IMR-90 (cell line): ENCODE measurements around the gene CCDC7. TPM values are rescaled to one million over a fixed set of nuclear protein-coding genes. Genes with fewer than 3 reads are reported as not detected.
A peak's percentile ranks its signal among the peaks of the same experiment; 100 is the strongest.

Experiments
- ATAC-seq: fragments of 200-7000 bp; cut with Tn5 transposase; 2 replicates; pipeline ENCODE4 v1.9.1; 2020; ENCODE audit warnings: low read depth, mild to moderate bottlenecking, moderate library complexity
- BruUV-seq: library from RNA; stranded (reverse); fragments of 400-500 nt; replicated peaks from 2 replicates; lab custom pipeline; 2021; lab: Mats Ljungman, UMichigan
- CTCF ChIA-PET: fragments of 300-600 bp; formaldehyde crosslinking; extraction: SDS; loops from one replicate; lab custom pipeline; 2021; ENCODE audit warnings: antibody characterized with exemption; lab: Yijun Ruan, JAX
- POLR2A ChIA-PET: fragments of 300-600 bp; sonication (Branson Sonifier 250); formaldehyde crosslinking; loops from one replicate; lab custom pipeline; 2022; ENCODE audit warnings: antibody characterized with exemption; ENCODE audit not compliant: unreplicated experiment; lab: Charles Lee
- DNase-seq: peaks from one replicate; pipeline ENCODE4 v3.0.0; 2013
- H2AFZ ChIP-seq: replicated peaks from 2 replicates; pipeline ENCODE3; 2013; ENCODE audit warnings: low read length, mild to moderate bottlenecking; ENCODE audit not compliant: poor library complexity
- H2AK5ac ChIP-seq: 2 replicates; pipeline ENCODE4 v1.6.1; 2013; ENCODE audit warnings: low read depth, low read length, inconsistent platforms
- H2AK9ac ChIP-seq: replicated peaks from 2 replicates; pipeline ENCODE3; 2013; ENCODE audit warnings: mild to moderate bottlenecking, low read depth, low read length, moderate library complexity; ENCODE audit not compliant: poor library complexity
- H2BK120ac ChIP-seq: 2 replicates; pipeline ENCODE4 v1.6.1; 2013; ENCODE audit warnings: low read depth, low read length, inconsistent platforms
- H2BK15ac ChIP-seq: 3 replicates; pipeline ENCODE4 v1.6.1; 2013; ENCODE audit warnings: low read depth, low read length, inconsistent platforms
- H2BK20ac ChIP-seq: 2 replicates; pipeline ENCODE4 v1.6.1; 2013; ENCODE audit warnings: low read depth, mild to moderate bottlenecking, inconsistent platforms, low read length, moderate library complexity
- H2BK5ac ChIP-seq: 2 replicates; pipeline ENCODE4 v1.6.1; 2013; ENCODE audit warnings: mild to moderate bottlenecking, low read depth, low read length, inconsistent platforms; ENCODE audit not compliant: poor library complexity, severe bottlenecking
- H3K14ac ChIP-seq: replicated peaks from 2 replicates; pipeline ENCODE4 v1.6.1; 2013; ENCODE audit warnings: low read depth, low read length, inconsistent platforms
- H3K18ac ChIP-seq: 2 replicates; pipeline ENCODE4 v1.6.1; 2013; ENCODE audit warnings: low read depth, low read length, control low read depth
- H3K23ac ChIP-seq: 2 replicates; pipeline ENCODE4 v1.6.1; 2013; ENCODE audit warnings: low read depth, low read length, inconsistent platforms
- H3K27ac ChIP-seq: 2 replicates; pipeline ENCODE4 v1.5.1; 2013; ENCODE audit warnings: mild to moderate bottlenecking, control low read depth, low read length; ENCODE audit not compliant: insufficient read depth
- H3K27me3 ChIP-seq: 2 replicates; pipeline ENCODE4 v1.6.1; 2013; ENCODE audit warnings: low read length; ENCODE audit not compliant: control insufficient read depth, insufficient read depth
- H3K36me3 ChIP-seq: 2 replicates; pipeline ENCODE4 v1.6.1; 2013; ENCODE audit warnings: low read length, mixed read lengths; ENCODE audit not compliant: control insufficient read depth, insufficient read depth
- H3K4ac ChIP-seq: 2 replicates; pipeline ENCODE4 v1.6.1; 2013; ENCODE audit warnings: low read depth, low read length, inconsistent platforms
- H3K4me1 ChIP-seq: 2 replicates; pipeline ENCODE4 v1.6.1; 2013; ENCODE audit warnings: low read length, mixed read lengths; ENCODE audit not compliant: control insufficient read depth, insufficient read depth
- H3K4me2 ChIP-seq: 2 replicates; pipeline ENCODE4 v1.6.1; 2013; ENCODE audit warnings: low read depth, mild to moderate bottlenecking, control low read depth, low read length, moderate library complexity
- H3K4me3 ChIP-seq: 2 replicates; pipeline ENCODE4 v1.5.1; 2013; ENCODE audit warnings: low read depth, mild to moderate bottlenecking, control low read depth, low read length, moderate library complexity; ENCODE audit not compliant: insufficient read depth
- H3K56ac ChIP-seq: 2 replicates; pipeline ENCODE4 v1.6.1; 2013; ENCODE audit warnings: low read length, inconsistent platforms; ENCODE audit not compliant: insufficient read depth; ENCODE audit errors: extremely low read depth
- H3K79me1 ChIP-seq, 2 experiments: 2 replicates each; pipeline ENCODE4 v1.6.1; 2013; ENCODE audit warnings: low read length in 2 of 2, inconsistent platforms in 1 of 2, low read depth in 1 of 2
- H3K9ac ChIP-seq: 2 replicates; pipeline ENCODE4 v1.6.1; 2013; ENCODE audit warnings: low read depth, low read length, control low read depth
- H3K9me1 ChIP-seq: 2 replicates; pipeline ENCODE4 v1.6.1; 2013; ENCODE audit warnings: low read length, inconsistent platforms; ENCODE audit not compliant: insufficient read depth
- H3K9me3 ChIP-seq: 2 replicates; pipeline ENCODE4 v1.6.1; 2013; ENCODE audit warnings: low read length; ENCODE audit not compliant: control insufficient read depth, insufficient read depth
- H4K20me1 ChIP-seq: 2 replicates; pipeline ENCODE4 v1.6.1; 2013; ENCODE audit warnings: low read length, inconsistent platforms; ENCODE audit not compliant: insufficient read depth
- H4K5ac ChIP-seq: 2 replicates; pipeline ENCODE4 v1.6.1; 2013; ENCODE audit warnings: mild to moderate bottlenecking, low read depth, low read length, control low read depth
- H4K8ac ChIP-seq, 2 experiments: 2 replicates each; pipeline ENCODE4 v1.6.1; 2013; ENCODE audit warnings: low read depth in 2 of 2, low read length in 2 of 2, control low read depth in 1 of 2, inconsistent platforms in 1 of 2
- H4K91ac ChIP-seq: 2 replicates; pipeline ENCODE4 v1.6.1; 2013; ENCODE audit warnings: low read depth, low read length, inconsistent platforms; ENCODE audit not compliant: insufficient read depth
- CEBPB ChIP-seq: IDR thresholded peaks from 2 replicates; pipeline ENCODE4 v1.6.1; 2012; ENCODE audit warnings: low read depth, low read length, improper control_type of control experiment
- CHD1 ChIP-seq: IDR thresholded peaks from 2 replicates; pipeline ENCODE4 v1.6.1; 2012; ENCODE audit warnings: low read depth, low read length, improper control_type of control experiment
- FOS ChIP-seq: fragments of 150-350 bp; IDR thresholded peaks from 2 replicates; pipeline ENCODE4 v1.6.1; 2016; ENCODE audit warnings: low read depth, low read length
- MAFK ChIP-seq: IDR thresholded peaks from 2 replicates; pipeline ENCODE4 v1.6.1; 2012; ENCODE audit warnings: low read depth, low read length, improper control_type of control experiment
- MAZ ChIP-seq: IDR thresholded peaks from 2 replicates; pipeline ENCODE4 v1.6.1; 2012; ENCODE audit warnings: low read depth, mild to moderate bottlenecking, low read length, improper control_type of control experiment, moderate library complexity, borderline replicate concordance
- MXI1 ChIP-seq: IDR thresholded peaks from 2 replicates; pipeline ENCODE4 v1.6.1; 2012; ENCODE audit warnings: low read depth, mild to moderate bottlenecking, low read length, moderate library complexity, borderline replicate concordance
- POLR2A ChIP-seq: IDR thresholded peaks from 2 replicates; pipeline ENCODE4 v1.6.1; 2012; ENCODE audit warnings: mild to moderate bottlenecking, low read depth, low read length
- RAD21 ChIP-seq: IDR thresholded peaks from 2 replicates; pipeline ENCODE4 v1.6.1; 2012; ENCODE audit warnings: low read length, improper control_type of control experiment
- RCOR1 ChIP-seq: IDR thresholded peaks from 2 replicates; pipeline ENCODE4 v1.6.1; 2012; ENCODE audit warnings: mild to moderate bottlenecking, low read length, improper control_type of control experiment; ENCODE audit not compliant: insufficient replicate concordance
- RFX5 ChIP-seq: IDR thresholded peaks from 2 replicates; pipeline ENCODE4 v1.8.0; 2012; ENCODE audit warnings: low read depth, mild to moderate bottlenecking, low read length, moderate library complexity
- SMC3 ChIP-seq: fragments of 150-350 bp; IDR thresholded peaks from 2 replicates; pipeline ENCODE4 v1.6.1; 2016; ENCODE audit warnings: low read depth, mild to moderate bottlenecking, antibody characterized with exemption, low read length, moderate library complexity
- WGBS, 2 experiments: methylation state at CpG; one replicate each; pipeline versions ENCODE4 v1.1.5 to v1.1.7; 2013; ENCODE audit warnings: missing lambda C conversion rate in 2 of 2; ENCODE audit not compliant: insufficient read length in 1 of 2; ENCODE audit errors: extremely low coverage in 2 of 2; 5-methylcytosine and 5-hydroxymethylcytosine counted together
- dilution Hi-C: fragments of 300-500 bp; cut with HindIII; formaldehyde crosslinking; loops from one replicate; pipeline ENCODE4 v1.14.3; 2018; ENCODE audit warnings: low sequenced_read_pairs; ENCODE audit not compliant: unreplicated experiment
- in situ Hi-C: fragments of 300-500 bp; cut with MboI; formaldehyde crosslinking; loops from 3 replicates; pipeline ENCODE4 v1.14.3; 2019; ENCODE audit warnings: low sequenced_read_pairs, inconsistent platforms, mixed read lengths
- intact Hi-C: fragments of 100-400 bp; cut with micrococcal nuclease; formaldehyde crosslinking; loops from 2 replicates; pipeline ENCODE4 v1.10.0; 2022
- polyA plus RNA-seq, 3 experiments: library from polyadenylated mRNA; depleted of rRNA; stranded (reverse); fragments of >200 nt; gene quantifications; 2 replicates each; pipeline ENCODE4 v1.2.3, GENCODE V29; 2012; ENCODE audit warnings: low replicate concordance in 1 of 3
- total RNA-seq: library from RNA; depleted of rRNA; stranded (reverse); fragments of >200 nt; gene quantifications from 2 replicates; pipeline ENCODE4 v1.2.3, GENCODE V29; 2012
- TF ChIP-seq, protein P1 (sequence below): fragments of 150-350 bp; IDR thresholded peaks from 2 replicates; pipeline ENCODE4 v1.6.1; 2017; ENCODE audit warnings: mild to moderate bottlenecking, antibody characterized with exemption, low read length, low read depth

The CCDC7 gene
- total and polyA plus RNA-seq, 2 of the 4 experiments (the other 2 are of a cell fraction) = 0.74 to 4.3 TPM

DNA sequence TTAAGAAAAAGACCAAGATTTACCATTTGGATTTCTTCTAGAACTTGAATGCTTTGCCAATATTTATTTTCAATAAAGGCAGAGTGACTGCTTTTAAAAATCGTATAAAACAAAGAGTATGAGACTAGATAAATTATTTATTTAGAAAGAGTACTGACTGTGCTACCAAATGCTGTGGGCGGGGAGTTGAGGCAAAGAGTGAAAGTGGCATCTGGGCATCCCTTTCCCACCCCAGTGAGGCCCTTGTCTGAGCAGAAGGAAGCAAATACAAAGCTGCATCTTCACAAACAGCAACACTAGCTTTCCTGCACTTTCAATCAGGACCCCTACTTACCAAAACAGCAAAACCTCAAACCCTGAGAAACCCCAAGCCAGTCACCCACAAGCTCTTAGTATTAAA, 477.2 kb downstream of the CCDC7 start:
- H3K9me1 ChIP-seq = peaks cover 5% of the 10 kb centered on the region
- no peak overlapping the region for H3K4me2 ChIP-seq
- H2AK9ac ChIP-seq = no peak overlapping the region
- dilution Hi-C loops (no loop called here), intact Hi-C loops (no loop called here), in situ Hi-C loops (no loop called here)
- no peak overlapping the region for H2BK120ac ChIP-seq
- no peaks in the 10 kb centered on the region for H3K27me3 ChIP-seq
- H3K14ac ChIP-seq = no peak overlapping the region
- ATAC-seq = peak; percentile 31; the same call in 1 of the 2 replicates
- H3K9ac ChIP-seq = no peak overlapping the region
- DNase-seq = no peak
- TF ChIP-seq RCOR1 (no peak), MAZ (no peak), FOS (no peak), RAD21 (no peak), POLR2A (no peak), MXI1 (no peak), MAFK (no peak), RFX5 (no peak), CEBPB (no peak), SMC3 (no peak), CHD1 (no peak)
- TF ChIP-seq, protein P1, sequence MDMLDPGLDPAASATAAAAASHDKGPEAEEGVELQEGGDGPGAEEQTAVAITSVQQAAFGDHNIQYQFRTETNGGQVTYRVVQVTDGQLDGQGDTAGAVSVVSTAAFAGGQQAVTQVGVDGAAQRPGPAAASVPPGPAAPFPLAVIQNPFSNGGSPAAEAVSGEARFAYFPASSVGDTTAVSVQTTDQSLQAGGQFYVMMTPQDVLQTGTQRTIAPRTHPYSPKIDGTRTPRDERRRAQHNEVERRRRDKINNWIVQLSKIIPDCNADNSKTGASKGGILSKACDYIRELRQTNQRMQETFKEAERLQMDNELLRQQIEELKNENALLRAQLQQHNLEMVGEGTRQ = no peak
- H3K56ac ChIP-seq = no peak overlapping the region
- H2BK5ac ChIP-seq = peak overlapping the region; percentile 0
- peak overlapping the region; percentile 3; the same call in 1 of the 2 replicates for H3K27ac ChIP-seq
- CTCF ChIA-PET = interaction anchor here (1.6 kb wide), 1 partner anchor 9 kb away, joined by 4 read pairs; no protein-coding TSS in a partner anchor
- no peak overlapping the region for H3K4ac ChIP-seq
- H2AFZ ChIP-seq = no peak overlapping the region
- BruUV-seq = no TSS peak
- no peaks in the 10 kb centered on the region for H3K9me3 ChIP-seq
- peak overlapping the region; percentile 52; the same call in 1 of the 2 replicates for H3K23ac ChIP-seq
- no peak overlapping the region for H3K4me3 ChIP-seq
- H4K5ac ChIP-seq = no peak overlapping the region
- 0 out of 2 replicates have a peak overlapping the region, but pooled peaks have one; percentile 1 for H2AK5ac ChIP-seq
- peaks cover 40% of the 10 kb centered on the region for H4K20me1 ChIP-seq
- H2BK15ac ChIP-seq = no peak overlapping the region
- no peak overlapping the region for H3K18ac ChIP-seq
- H3K36me3 ChIP-seq = peaks cover 68% of the 10 kb centered on the region
- H2BK20ac ChIP-seq = no peak overlapping the region
- H4K91ac ChIP-seq = no peak overlapping the region
- no CpG with 5 or more reads among the region's 2 CpGs for WGBS, 2 experiments
- H3K4me1 ChIP-seq = peaks cover 8% of the 10 kb centered on the region
- H3K79me1 ChIP-seq = peaks cover 19 to 61% of the 10 kb centered on the region in 2 experiments
- POLR2A ChIA-PET = interaction anchor here (1.5 kb wide), 1 partner anchor 34 kb away, joined by 3 read pairs; no protein-coding TSS in a partner anchor
- peak overlapping the region in 1 of 2 experiments; percentile 19; a peak in 1 of 4 replicates for H4K8ac ChIP-seq
